Endothelial cell of hepatic sinusoid (primary cell): ENCODE results near the gene GPR33.

Experiments used
- in situ Hi-C: cut with HindIII; loops from 2 replicates; pipeline ENCODE4 v1.10.0; 2017; ENCODE audit warnings: low sequenced_read_pairs

GPR33 gene, protein sequence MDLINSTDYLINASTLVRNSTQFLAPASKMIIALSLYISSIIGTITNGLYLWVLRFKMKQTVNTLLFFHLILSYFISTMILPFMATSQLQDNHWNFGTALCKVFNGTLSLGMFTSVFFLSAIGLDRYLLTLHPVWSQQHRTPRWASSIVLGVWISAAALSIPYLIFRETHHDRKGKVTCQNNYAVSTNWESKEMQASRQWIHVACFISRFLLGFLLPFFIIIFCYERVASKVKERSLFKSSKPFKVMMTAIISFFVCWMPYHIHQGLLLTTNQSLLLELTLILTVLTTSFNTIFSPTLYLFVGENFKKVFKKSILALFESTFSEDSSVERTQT

DNA sequence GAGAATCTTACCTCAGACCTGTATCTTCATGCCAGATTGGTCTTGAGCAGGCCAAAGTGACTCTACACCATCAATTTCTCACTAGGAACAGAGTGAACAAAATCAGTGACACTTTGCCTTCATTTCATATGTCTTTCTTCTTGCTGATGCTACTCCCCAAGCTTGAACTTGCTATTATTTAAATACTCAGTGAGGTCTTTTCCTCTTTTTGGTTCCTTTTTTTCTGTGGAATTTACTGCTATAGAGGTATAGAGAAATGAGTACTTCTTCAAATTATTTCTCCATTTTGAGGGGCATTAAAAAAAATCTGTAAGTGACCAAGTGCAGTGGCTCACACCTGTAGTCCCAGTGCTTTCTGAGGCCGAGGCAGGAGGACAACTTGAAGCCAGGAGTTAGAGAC, at the start of gene GPR33:
Gene GPR33, minus strand, starts transcription at position 154 of the 400 bp plus-strand sequence. CDS start 4,074 bp downstream, outside the sequence.
- in situ Hi-C loops = no loop called here

GRCh38 chr14:31536201-31536960, 48.5 kb upstream of the GPR33 start:
- in situ Hi-C loops = loop anchor here (25.0 kb wide), 1 partner anchor 526 kb away; no protein-coding TSS in a partner anchor

DNA sequence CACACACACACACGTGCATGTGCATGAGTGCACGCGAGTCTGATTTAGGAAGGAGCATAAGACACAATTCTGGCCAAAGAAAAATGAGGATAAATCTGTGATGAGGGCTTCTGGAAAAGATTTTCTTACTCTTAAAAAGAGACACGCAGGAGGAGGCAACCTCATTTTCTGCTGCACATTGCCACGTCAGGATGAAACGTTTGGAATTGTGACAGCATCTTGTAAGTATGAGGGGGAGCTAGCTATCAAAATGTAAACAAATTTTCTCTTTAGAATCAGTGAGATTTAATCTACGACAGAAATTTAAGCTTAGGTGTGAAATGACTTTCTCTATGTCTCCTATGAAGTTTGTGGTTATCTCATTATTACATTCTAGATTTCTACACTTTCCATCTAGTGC, 42.3 kb upstream of the GPR33 start:
- in situ Hi-C loops = loop anchor here (25.0 kb wide), 1 partner anchor 532 kb away; no protein-coding TSS in a partner anchor

DNA sequence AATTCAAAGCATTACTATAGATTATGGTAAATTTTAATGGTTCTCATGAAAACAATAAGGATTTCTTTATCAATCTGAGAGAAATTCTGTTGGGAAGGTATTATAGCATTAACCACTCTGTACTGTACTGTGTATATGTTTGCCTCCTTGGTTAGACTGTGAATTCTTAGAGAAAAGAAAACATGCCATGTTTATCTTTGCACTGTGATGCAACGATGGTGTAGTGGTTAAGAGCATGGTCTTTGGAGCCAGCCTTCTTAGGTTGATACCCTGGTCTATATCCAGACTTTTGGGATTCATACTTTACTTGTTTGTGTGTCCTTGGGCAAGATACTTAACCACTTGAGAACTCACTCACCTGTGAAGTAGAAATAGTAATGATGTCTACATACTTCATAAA, 41.2 kb upstream of the GPR33 start:
- in situ Hi-C loops = loop anchor here (25.0 kb wide), 1 partner anchor 533 kb away; no protein-coding TSS in a partner anchor

- in situ Hi-C loops = loop anchor here (25.0 kb wide), 1 partner anchor 535 kb away; no protein-coding TSS in a partner anchor
Observed at GRCh38 chr14:31527546-31527945, 39.7 kb upstream of the GPR33 start.

DNA sequence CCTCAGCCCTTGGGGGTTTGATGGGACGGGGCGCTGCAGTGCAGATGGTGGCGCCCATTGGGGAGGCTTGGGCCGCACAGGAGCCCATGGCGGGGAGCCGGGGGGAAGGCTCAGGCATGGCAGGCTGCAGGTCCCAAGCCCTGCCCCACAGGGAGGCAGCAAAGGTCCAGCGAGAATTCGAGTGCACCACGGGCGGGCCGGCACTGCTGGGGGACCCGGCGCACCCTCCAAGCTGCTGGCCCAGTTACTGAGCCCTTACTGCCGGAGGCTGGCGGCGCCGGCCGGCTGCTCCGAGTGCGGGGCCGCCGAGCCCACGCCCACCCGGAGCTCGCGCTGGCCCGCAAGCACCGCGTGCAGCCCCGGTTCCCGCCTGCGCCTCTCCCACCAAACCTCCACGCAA, 39.2 kb upstream of the GPR33 start:
- in situ Hi-C loops = loop anchor here (25.0 kb wide), 1 partner anchor 535 kb away; no protein-coding TSS in a partner anchor

- in situ Hi-C loops = no loop called here
Observed at GRCh38 chr14:31510855-31511254, 23.0 kb upstream of the GPR33 start.

DNA sequence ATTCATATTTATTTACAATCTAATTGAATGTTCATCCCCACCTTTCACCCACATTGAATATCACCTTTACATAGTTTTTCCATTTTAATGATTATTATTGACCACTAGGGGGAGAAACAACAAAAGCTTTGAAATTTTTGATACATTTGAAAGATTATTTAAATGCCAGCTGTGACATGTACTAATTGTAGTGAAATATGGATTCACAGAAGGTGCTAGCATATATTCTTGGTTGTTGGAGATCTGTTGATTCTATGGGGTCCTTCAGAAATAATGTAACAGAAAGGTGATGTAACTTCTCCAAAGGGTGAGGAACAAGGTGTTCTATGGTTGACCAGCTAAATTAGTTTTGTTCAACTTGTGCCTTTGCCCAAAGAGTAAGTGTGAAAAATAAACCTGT, 22.4 kb upstream of the GPR33 start:
- in situ Hi-C loops = no loop called here

- in situ Hi-C loops = no loop called here
Observed at GRCh38 chr14:31508135-31508534, 20.3 kb upstream of the GPR33 start.

DNA sequence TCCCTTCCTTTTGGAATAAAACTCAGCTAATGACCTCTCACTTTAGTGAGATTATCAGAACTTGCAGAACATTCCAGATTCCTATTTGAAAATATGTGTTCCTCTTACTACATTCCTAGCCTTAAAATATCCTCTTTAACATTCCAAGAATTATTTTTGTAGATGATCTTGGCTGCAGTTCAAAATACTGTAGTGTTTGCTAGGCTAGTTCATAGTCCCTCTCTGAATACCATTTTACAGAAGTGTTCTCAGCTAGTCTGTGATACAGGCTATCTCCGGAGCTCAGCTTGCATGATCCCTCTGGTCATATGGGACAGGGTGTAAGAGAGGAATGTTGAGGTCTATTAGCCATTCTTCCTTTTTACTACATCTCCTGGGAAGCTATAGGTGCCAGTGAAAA, 17.6 kb upstream of the GPR33 start:
- in situ Hi-C loops = no loop called here

DNA sequence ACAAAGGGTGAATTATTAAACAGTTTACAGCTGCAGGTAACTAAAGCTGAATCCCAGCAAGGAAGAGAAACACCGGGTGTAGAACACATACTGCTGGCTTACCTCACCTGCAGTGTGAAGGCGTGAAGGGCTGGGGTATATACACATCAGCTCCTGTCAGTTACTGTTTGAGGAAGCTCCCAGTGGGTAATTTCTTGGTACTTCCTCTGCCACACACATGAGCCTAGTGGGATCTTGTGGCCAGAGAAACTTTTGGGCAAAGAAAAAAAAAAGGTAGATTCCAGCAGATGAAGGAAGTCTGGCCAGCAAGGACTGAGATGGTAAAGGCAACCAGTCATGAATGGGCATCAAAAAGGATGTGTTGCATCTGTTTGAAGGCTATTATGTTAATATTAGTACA, 14.0 kb upstream of the GPR33 start:
- in situ Hi-C loops = no loop called here

DNA sequence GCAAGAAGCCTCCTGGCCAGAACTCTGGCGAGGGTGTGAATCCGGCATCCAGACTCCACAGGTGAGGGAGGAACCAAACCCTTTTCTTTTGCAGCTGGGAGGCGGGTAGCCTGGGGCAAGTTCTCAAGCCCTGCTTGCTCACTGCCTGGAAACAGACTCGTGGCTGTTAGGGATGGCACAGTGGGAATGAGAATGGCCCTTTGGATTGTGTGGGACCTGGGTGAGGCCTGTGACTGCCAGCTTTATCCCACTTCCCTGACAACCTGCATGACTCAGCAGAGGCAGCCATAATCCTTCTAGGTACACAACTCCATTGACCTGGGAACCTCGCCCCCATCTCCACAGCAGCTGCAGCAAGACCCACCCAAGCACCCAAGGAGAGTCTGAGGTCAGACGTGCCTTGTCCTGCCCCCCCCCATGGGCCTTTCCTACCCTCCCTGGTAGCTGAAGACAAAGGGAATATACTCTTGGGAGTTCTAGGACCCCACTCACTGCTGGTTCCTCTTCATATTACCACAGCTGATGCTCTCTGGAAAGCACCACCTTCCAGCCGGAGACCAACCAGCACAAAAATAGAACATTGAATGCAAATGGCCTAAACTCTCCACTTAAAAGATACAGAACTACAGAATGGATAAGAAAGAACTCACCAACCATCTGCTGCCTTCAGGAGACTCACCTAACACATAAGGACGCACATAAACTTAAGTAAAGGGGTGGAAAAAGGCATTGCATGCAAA, 5.1 kb upstream of the GPR33 start:
- in situ Hi-C loops = no loop called here

DNA sequence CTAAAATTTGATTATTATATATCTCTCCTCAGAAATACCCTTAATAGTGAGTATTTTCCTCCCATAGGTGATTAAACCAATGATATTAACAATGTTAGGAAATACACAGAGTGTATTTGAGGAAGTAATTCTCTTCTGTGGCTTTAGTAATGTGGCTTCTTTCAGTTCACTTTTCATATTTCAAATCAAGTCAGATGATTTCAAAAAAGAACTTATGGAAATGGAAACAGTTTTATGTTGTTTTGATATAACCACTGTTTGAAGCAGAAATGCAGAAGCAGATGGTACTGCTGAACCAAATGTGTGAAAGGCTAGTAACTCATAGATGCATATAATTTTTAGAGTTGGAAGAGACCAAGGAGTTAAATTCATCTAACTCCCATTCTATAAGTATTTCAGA, 1.9 kb upstream of the GPR33 start:
- in situ Hi-C loops = no loop called here

GRCh38 chr14:31486764-31487163, 1.1 kb downstream of the GPR33 start:
- in situ Hi-C loops = no loop called here

DNA sequence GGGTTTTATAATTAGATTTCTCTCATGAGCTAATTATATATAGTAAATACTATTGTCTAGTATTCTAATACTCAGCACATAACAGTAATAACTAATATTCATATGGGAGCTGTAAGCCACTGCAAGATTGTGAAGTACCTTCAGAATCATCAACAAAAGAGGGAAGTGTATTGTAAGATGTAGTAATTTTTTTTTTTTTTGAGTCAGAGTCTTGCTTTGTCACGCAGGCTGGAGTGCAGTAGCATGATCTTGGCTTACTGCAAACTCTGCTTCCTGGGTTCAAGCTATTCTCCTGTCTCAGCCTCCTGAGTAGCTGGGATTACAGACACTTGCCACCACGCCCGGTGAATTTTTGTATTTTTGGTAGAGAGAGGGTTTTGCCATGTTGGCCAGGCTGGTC, 3.1 kb downstream of the GPR33 start:
- in situ Hi-C loops = no loop called here

DNA sequence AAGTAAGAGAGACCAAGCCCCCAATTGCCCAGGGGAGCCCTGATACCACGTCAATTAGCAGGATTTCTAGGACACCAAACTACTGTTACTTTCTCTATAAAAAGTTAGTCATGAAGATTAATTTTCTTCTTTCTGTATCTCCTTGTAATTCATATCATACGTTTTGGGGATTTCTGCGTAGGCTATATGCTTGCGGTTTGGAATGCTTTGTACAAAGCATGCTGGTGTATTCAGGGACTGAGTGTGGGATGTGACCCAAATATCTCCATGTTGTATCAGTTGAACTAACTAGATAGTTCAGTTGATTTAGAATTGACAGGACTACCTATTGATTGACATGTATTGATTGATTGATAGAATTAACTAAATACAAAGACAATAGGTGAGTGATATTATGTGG, 7.7 kb downstream of the GPR33 start:
- in situ Hi-C loops = no loop called here

DNA sequence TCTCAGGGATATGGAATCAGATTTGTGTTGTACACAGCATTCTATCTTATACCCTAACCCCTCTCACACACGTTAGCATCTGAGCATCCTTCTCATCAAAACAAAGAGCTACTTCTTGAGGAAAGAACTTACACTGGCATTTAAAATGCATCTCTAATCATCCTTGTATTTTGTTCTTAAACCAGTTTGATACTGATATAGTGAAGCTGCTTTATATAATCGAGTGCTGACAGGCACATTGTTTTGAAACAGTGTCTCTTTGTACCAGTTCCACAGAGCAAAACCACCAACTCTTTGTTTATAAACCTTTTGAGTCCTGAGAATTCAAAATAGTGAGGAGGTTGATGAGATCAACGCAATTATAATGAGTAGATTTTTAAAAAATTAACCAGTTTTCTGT, 8.8 kb downstream of the GPR33 start:
- in situ Hi-C loops = no loop called here

- in situ Hi-C loops = no loop called here
Observed at GRCh38 chr14:31477248-31477647, 10.6 kb downstream of the GPR33 start.

GRCh38 chr14:31476131-31476866, 11.5 kb downstream of the GPR33 start:
- in situ Hi-C loops = no loop called here

DNA sequence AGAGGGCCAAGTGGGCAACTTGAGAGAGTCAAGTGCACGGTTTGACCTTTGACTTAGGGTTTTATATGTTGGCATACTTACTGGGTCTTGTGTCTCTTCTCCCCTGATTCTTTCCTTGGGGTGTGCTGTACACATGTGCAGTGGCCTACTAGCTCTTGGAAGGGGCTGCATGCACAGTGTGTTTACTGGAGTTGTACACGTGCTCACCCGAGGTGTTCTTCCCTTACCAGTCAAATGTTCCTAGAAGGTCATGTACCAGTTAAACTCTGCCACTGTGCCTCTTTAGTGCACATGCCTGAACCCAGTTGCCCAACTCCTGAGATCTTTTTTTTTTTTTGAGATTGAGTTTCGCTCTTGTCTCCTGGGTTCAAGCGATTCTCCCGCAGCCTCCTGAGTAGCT, 21.3 kb downstream of the GPR33 start:
- in situ Hi-C loops = no loop called here

DNA sequence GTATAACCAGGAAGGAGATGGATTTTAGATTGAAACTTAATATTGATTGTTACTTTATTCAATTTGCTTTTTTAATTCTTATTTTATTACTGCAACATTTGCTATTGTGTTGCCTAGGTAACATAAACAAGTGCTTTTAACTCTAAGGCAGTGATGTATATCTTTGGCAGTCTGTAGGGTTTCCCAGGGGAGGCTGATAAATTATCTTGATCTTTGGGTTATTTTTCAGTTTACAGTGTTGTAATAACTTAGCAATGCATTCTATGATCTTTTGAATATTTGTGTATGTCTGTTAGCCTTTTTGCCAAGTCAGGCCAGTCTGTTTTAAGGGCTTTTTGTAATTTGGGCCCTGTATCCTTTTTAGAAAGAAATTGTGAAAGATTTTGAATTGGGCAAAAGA, 22.7 kb downstream of the GPR33 start:
- in situ Hi-C loops = no loop called here
